CD4-positive, alpha-beta T cell treated with Interleukin-6 at 100 ng/mL for 8 hours (primary cell): ENCODE measurements around the gene ALCAM.

Source experiments
- DNase-seq: peaks from one replicate; pipeline ENCODE4 v3.0.0-alpha.2; 2020; ENCODE audit warnings: mixed read lengths, low spot score

The ALCAM gene

GRCh38 chr3:105490045-105490444, 123.3 kb downstream of the ALCAM start:
- no peak for DNase-seq

- DNase-seq, result no peak
Measured at GRCh38 chr3:105493305-105493892, 126.7 kb downstream of the ALCAM start.

DNA sequence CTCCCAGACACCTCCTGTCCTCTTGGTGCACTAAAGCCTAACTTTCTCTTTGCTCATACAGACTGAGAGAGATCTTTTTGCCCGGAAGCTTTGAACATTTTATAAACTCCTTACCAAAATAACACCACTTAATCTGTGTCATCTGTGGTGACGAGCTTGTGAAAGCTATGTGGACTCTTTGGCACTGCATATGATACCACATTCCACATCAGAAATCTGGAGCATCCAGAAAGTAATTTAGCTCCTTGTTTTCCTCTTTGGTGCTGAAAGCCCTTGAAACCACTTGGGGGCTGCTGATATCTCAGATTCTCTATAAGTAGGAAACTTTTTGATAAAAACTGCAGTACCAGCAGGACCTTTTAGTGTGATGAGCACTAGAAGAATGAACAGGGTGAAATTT, 128.3 kb downstream of the ALCAM start:
- no peak for DNase-seq

DNA sequence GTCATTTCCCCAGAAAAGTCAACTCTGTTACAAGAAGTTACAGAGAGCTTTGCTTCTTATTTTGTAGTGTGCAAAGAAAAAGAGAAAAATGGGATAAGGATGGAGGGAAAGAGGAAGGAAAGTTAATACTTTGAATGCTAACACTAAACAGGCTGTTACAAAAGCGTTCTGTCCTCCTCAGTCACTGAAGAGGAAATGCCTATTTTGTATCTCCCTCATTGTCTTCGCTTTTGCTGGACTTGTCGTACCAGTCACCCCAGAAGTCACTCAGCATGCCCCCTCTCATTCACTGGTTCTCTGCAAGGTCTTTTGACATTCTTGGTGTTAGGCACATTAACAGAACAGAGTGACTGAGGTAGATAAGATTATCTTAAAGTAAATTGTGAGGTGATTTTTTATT, 129.6 kb downstream of the ALCAM start:
- no peak for DNase-seq

DNA sequence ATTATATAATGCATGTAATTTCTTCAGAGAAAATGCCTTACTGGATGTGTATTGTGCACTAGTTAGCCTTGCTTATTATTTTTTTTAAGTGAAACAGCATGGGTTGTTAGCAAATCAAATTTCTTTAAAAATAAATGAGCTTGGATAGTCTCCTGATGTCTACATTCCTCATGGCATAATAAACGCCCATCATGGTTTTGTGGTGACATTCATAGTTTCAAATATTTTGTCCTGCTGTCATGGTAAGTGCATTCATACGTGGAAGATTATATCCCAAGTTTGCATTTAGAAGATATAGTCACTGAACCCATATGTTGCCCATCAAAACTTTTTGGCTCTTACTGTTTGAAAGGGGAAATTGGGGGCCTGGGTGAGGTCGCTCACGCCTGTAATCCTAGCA, 130.7 kb downstream of the ALCAM start:
- DNase-seq, result no peak

DNA sequence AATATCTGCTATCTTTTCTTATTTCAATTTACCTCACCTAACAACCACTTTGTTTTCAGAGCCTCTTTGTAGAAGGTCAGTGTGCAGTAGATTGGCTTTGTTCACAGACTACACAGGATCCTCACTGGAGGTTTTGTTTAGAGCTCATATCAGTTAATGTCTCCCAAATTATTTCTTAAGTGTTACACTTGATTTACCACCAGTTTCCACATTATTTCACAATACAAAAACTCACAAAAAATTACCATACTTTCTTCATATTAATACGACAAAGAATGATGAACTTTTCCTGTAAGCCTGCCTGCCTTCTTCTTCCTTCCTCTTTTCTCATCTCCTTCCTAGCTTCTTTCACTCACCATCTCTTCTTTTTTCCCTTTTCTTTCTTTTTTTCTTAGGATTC, 133.3 kb downstream of the ALCAM start:
- no peak for DNase-seq

DNA sequence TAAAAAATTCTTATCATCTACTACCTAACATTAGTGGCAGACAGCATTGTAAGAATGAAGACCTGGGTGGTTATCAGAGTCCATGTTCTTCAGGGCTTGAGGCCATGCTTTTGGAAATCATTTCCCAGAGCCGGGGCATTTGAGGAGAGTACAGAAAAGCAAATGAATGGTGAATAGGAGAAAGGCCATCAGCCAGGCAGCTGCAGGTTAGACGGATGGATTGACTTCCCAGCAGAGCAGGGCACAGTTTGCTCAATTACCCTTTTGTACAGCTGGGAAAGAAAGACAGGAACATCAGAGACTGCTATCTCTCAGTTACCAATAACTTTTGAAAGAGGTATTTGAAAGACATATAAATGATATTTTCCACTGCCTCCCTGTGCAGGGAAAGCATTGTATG, 135.6 kb downstream of the ALCAM start:
- DNase-seq, result no peak

DNA sequence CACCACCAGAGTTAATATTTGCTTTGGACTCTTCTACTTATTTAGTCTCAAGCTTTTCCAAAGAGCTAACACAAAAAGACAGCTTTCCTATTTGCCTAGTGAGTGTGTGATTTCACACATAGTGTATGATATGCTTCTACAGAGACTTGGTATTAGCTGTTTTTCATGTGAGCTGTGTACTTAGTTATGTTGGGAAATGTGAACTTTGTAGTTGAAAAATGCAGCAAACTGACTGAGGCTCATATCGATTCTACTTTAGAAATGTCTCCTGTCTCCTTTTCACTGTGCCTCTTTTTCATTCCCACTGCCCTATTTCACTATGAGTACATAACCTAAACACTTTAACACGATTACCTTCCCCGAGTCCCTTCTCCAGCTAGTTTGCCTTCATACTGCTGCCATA, 136.5 kb downstream of the ALCAM start:
- DNase-seq, result no peak

GRCh38 chr3:105504440-105504951, 137.8 kb downstream of the ALCAM start:
- no peak for DNase-seq

DNA sequence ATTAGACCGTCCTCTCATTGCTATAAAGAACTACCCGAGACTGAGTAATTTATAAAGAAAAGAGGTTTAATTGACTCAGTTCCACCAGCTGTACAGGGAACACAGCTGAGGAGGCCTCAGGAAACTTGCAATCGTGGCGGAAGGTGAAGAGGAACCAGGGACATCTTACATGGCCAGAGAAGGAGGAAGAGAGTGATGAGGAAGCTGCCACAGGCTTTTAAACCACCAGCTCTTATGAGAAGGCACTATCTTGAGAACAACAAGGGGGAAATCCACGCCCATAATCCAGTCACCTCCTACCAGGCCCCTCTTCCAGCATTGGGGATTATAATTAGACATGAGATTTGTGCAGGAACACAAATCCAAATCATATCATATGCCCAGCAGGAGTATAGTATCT, 138.5 kb downstream of the ALCAM start:
- DNase-seq, result no peak

GRCh38 chr3:105511031-105511430, 144.3 kb downstream of the ALCAM start:
- DNase-seq, result no peak

DNA sequence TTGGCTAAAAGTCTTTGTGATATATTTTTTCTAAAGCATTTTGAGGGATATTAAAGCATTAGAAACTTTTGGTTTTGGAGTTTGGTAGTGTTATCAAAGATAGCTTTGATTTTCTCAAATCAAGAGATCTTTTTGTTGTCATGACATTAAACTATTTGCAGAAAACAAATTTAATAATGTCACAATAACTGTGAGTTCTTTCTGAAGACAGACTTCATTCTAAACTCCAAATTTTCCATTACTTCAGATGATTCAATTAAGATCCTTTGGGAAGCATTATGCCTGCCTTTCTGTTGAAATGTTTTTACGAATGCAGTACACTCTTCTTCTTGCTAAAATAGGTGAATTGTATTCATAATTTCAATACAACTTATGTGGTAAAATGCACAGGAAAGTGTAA, 145.4 kb downstream of the ALCAM start:
- DNase-seq, result no peak

DNA sequence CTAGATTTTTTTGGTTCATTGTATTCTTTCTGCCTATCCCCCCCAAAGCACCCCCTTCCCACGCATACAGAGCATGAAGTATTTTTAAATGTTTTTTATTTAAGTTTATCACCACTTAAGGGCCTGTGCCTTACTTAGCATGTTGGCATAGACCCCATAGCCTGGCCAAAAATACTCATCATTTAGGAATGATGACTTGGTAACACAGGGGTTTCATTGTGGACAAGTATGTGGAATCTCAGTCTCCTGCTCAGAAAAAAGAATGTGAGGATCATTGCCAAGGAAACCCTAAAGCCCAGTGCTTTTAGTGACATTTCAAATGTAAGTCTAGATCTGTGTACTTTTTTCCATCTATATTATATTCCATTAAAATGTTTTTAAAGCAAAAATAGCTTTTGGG, 146.3 kb downstream of the ALCAM start:
- no peak for DNase-seq

DNA sequence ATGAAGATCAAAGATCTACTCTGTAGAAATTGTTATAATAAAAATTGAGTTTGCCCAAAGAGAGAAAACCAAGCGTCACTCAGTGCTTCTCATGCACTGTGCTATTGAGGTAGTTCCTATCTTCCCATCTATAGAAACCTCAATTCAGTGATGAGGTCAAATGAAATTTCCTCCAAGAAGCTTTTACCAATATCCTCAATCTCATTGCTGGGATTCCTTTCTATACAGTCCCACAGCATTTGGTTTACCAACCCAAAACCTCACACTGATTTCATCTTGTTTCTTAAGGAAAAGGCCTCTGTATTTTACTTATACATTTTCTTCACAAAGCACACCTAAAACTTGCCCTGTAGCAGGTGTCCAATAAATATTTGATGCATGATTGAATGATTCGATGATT, 147.2 kb downstream of the ALCAM start:
- DNase-seq, result no peak

DNA sequence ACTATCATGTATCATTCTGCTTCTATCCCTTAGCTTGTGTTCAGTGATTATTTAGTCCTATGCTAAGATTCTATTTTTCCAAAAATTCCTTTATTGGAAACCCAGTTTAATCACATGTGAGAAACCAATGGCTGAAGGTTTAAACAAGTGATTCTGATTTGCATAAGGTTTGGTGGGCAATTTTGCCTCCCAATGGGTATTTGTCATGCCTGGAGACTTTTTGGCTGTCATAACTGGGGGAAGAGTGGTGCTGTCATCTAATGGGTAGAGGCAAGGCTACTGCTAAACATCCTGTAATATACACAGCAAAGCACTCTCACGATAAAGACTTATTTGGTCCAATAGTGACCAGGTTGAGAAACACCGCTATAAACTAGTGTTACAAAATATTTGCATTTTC, 148.7 kb downstream of the ALCAM start:
- DNase-seq, result no peak

DNA sequence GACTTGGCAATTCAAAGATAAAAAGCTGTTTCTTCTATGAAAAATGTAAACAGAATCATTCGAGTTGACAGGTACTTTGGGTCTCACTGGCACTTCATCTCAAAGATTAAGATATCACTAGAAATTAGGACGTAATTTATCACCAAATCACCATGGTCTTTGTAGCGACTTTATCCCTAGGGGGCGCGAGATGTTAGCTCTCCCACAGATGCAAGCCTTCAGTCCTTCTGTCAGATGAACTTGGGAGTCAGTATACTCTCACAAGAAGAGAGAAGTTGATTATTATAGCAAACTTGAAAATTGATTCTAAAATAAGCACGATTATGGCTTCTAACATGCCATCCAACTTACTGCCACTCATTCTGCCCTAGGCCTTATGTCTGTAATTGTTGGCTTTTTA, 150.3 kb downstream of the ALCAM start:
- DNase-seq, result no peak

- DNase-seq, result no peak
Measured at GRCh38 chr3:105518203-105518602, 151.5 kb downstream of the ALCAM start.

DNA sequence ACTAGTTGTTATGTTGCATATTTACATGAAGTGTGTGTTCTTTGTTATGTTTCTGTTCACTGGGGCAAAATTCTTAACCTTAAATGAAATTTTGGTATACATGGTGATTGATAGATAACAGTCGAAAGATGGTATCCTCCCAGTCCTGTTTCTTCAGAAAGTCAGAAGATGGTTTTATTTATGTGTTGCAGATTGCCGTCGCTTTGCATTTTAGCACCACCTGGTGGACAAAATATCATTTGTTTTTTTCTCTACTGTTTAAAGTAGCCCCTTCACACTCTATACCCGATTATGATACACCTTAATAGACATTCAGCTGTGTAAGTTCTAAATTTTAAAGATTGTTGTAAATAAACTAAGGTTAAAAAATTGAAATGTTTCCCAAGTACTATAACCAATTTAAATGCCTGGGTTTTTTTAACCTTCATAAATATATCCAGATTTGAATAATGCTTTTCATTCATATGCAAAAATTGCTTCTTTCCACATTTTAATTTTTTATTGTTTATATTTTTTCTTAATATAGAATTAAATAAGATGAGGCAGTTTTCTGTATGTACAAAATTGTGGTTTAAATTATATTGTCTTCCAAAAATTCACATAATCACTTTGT, 152.2 kb downstream of the ALCAM start:
- peak; percentile 51 for DNase-seq

GRCh38 chr3:105521770-105522169, 155.1 kb downstream of the ALCAM start:
- no peak for DNase-seq

DNA sequence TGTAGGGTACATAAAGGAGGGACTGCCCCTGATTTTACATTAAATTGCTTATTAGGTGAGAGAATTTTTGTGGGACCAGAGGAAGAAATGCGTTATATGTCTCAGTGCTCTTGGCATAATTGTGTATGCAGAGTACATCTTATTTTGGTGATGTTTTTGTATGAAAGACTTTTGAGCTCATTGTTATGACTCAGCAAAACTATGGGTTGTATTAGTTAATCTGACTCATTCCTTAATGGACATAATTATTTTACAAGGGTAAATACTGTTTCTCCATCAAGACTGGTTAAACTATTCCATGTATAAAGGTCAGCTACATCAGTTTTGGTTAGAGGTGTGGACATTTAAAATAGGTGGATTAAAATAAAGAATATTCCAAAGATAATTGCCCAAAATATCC, 156.8 kb downstream of the ALCAM start:
- no peak for DNase-seq

GRCh38 chr3:105525531-105525930, 158.8 kb downstream of the ALCAM start:
- no peak for DNase-seq

- no peak for DNase-seq
Measured at GRCh38 chr3:105526360-105527111, 159.8 kb downstream of the ALCAM start.

GRCh38 chr3:105527535-105527934, 160.8 kb downstream of the ALCAM start:
- no peak for DNase-seq
